NCI-H345 (cell line): ENCODE measurements around the gene ST14.
"Not testable (repeated sequence)": the region's sequence is repeated elsewhere in the genome, so short reads cannot be mapped to it uniquely, and the experiment has no call there.

Experiments
- DNase-seq: peaks from one replicate; lab custom pipeline; 2025; lab: John Stamatoyannopoulos, UW

Gene ST14

DNA sequence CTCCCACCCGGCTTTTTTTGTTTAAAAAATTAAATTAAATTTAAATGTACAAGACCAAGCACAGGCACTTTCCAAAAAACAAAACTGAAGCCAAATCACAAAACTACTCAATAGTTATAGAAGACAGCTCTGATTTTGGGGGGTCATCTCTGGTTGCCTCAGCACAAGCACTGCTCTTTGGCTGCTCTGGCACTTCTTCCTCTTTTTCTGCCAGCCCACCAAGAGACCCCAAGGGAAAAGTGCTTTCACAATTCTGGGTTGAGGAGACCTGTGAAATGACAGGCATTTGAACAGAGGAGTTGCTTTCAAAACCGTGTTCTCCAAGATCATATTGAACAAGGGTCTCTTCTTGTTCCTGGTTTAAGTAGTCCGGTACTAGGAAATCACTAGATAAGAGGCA lies 74.3 kb downstream of the ST14 start:
- DNase-seq, result not testable (repeated sequence)

DNA sequence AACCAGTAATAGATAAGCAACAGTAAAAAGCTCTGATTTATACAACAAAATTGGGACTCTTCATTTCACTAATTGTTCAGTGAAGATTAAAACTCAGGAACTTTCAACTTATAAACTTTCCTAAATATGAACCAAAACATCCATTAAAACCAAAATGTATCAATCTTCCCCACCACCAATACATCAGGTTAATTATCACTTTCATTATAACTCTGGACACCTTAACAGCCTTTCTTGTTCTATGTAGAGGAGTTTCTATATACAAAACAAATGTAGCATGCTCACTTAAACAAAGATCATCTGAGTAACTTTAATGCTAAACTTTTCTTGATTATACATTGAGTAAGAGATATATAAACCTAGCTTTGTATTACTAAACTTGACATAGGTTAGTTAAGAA lies 74.7 kb downstream of the ST14 start:
- no peak for DNase-seq

DNA sequence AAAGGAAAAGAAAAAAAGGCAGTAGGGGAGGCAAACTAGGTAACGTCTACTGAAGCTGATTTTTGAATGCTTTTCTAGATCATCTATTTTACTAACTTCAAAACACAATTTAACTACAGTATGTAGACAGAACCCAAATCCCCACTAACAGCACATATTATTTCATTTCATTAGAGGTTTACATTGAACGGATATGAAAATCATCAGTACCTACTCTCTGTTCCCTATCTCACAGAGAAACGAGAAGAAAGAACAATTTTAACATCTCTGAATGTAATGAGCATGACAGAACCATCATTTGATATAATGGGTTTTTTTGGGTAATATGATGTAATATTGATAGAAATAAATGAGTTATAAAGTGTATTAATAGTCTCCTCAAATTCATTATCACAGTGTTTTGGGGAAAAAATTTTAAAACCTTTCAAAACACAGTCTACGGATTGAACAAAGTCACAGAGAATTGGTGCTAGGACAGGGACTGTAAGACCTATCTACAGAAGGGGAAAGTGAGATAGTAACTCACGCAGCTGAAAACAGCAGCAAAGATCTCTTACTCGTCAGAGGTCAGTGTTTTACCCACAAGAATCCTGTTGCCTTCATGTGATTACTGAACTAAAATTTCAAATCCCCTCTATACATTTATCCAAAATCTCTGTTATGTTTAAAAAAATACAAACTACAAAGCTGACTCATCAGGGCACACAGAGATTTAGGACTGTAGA lies 77.9 kb downstream of the ST14 start:
- no peak for DNase-seq

DNA sequence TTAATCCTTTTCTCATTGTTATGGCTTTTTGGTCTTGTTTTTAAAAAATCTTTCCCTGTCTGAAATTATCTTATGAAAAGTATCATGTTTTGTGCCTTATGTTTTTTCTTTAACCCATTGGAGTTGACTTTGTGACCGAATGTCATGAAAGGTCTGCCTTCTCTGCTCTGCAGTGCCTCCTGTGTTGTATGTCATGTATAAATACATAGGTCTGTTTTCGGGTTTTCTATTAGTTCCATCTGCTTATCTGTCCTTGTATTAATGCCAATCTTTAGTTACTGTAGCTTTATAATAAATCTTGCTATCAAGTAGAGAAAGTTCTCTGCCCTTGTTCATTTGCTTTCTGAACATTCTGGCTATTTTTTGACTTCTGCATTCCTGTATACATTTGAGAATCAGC lies 82.1 kb downstream of the ST14 start:
- no peak for DNase-seq

DNA sequence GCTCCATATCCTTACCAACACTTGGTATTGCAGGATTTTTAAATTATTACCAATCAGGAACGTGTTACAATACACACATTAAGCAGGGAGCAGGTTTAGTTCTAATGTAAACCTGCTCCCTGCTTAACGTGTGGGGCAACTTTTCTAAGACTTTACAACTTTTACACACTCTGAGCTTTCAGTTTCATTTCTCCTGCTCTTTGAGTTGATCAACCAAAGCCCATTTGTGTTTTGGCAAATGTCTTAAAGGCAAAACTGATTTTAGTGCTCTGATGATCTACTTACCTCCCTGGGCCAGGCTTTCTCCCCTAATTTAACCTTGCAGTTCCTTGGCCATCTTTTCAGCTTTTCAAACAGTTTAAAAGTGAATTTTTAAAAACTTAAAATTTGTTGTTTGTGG lies 84.2 kb downstream of the ST14 start:
- no peak for DNase-seq

DNA sequence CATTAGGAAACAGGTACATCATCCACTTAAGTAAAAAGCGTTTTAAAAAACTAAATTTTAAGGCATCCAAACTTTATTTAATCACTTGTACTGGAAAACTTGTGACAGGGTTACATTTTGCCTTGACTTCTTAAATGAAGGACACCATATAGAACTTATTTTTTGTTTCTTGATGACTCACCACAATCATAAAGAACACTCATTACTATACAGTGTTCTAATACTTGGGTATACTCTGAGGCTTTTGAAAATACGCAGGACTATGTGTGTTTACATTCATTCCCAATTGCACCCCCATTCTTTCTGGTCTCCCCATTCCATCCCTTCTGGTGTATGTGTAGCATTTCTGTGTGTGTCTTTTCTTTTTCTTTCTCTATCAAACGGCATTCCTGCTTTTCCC lies 85.3 kb downstream of the ST14 start:
- DNase-seq, result no peak

DNA sequence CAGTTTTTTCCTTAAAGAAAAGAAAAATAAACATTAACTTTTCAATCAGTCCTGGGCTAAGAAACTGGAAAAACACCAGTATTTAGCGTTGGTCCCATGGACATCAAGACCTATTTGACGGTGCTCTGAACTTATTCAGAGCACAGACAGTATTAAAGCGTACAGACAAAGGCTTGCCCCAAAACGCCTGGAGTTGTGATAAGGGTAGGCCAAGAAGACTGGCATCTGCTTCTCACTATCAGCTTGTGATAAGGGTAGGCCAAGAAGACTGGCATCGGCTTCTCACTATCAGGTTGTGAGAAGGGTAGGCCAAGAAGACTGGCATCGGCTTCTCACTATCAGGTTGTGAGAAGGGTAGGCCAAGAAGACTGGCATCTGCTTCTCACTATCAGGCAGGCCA lies 85.8 kb downstream of the ST14 start:
- DNase-seq, result not testable (repeated sequence)

DNA sequence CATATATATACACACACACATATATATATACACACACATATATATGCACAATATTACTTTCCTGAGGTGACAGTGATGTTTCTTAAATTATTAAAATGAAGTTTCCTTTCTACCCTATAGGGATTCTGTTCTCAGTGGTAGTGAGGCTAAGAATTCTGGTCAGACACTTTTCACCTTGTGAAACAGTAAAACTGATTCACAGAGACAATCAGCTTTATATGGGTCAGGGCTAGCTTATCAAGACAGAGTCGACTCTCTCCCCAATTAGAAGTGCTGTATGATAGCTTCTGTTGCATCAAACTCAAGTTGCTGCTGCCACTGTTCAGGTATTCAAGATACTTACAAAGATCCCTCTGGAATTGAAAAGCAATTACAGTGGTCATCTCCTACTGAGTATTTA lies 86.7 kb downstream of the ST14 start:
- no peak for DNase-seq

DNA sequence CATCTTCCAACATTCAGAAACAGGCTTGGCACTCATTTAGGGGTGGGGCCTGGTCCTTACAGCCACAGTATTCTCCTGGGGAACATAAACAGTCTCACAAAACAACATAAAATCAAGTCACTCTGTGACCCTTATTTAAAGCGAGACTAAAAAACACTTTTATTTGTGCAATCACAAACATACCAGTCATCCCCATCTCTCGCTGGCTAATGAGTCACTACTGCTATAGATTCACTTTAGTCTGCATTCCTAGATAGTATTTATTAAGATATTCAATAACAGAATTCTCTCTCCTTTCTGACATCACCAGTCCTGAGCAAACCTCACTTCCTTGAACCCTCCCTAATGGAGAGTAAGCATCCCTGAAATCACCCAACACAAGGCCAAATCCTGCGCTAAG lies 87.2 kb downstream of the ST14 start:
- no peak for DNase-seq

DNA sequence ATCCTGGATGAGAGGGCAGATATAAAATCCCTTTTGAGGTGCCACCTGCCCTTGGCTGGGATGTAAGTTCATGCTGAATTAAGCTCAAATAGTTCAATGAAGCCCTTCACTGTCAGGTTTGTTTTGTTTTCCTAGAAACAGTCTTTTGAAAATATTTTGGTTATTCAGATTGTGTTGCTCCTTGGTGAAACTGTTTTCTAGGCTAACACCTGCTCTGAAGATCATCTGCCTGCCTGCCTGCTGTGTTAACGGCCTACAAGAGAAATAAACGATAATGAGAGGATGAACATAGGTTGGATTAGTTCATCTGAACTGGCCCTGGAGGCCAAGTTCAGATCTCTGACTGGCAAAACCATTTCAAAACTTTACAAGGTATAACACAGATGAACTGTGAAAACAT lies 87.7 kb downstream of the ST14 start:
- DNase-seq, result peak; percentile 55

DNA sequence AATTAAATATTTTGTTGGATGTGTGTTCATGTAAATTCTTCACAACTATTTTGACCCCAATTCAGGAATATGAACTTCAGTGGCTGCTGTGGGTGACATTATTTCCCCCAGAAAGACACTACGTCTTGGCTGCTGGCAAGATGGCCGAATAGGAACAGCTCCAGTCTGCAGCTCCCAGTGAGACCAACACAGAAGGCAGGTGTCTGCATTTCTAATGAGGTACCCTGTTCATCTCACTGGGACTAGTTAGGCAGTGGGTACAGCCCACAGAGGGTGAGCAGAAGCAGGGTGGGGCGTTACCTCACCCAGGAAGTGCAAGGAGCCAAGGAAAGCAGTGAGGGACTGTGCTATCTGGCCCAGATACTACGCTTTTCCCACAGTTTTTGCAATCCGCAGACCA lies 89.8 kb downstream of the ST14 start:
- DNase-seq, result no peak

DNA sequence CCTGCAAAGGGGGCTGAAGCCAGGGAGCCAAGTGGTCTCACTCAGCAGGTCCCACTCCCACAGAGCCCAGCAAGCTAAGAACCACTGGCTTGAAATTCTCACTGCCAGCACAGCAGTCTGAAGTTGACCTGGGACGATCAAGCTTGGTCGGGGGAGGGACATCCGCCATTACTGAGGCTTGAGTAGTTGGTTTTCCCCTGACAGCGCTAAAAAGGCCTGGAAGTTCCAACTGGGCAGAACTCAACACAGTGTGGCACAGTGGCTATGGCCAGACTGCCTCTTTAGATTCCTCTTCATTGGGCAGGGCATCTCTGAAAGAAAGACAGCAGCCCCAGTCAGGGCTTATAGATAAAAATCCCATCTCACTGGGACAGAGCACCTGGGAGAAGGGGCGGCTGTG lies 90.3 kb downstream of the ST14 start:
- not testable (repeated sequence) for DNase-seq

DNA sequence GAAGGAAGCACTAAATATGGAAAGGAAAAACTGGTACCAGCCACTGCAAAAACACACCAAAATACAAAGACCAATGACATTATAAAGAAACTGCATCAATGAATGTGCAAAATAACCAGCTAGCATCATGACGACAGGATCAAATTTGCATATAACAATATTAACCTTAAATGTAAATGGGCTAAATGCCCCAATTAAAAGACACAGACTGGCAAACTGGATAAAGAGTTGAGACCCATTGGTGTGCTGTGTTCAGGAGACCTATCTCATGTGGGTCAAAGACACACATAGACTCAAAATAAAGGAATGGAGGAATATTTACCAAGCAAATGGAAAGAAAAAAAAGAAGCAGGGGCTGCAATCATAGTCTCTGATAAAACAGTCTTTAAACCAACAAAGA lies 92.2 kb downstream of the ST14 start:
- DNase-seq, result not testable (repeated sequence)
